Osteoblast (primary cell): ENCODE results near the gene RBM27. TPM values are rescaled to one million over a fixed set of nuclear protein-coding genes. Genes with fewer than 3 reads are reported as not detected.
"Not testable (repeated sequence)": the region's sequence is repeated elsewhere in the genome, so short reads cannot be mapped to it uniquely, and the experiment has no call there.

Experiments used
- DNase-seq: peaks from one replicate; pipeline ENCODE4 v3.0.0; 2011; ENCODE audit warnings: low spot score, mixed read lengths; ENCODE audit not compliant: insufficient read length; ENCODE audit errors: missing footprints
- H2AFZ ChIP-seq: 2 replicates; pipeline ENCODE4 v1.6.0; 2011; ENCODE audit warnings: mild to moderate bottlenecking, low read length
- H3K27ac ChIP-seq: 2 replicates; pipeline ENCODE4 v1.5.1; 2011; ENCODE audit warnings: mild to moderate bottlenecking, low read depth, low read length, moderate library complexity
- H3K27me3 ChIP-seq: 2 replicates; pipeline ENCODE4 v1.6.0; 2012; ENCODE audit warnings: mild to moderate bottlenecking, control low read depth, inconsistent platforms, low read length, moderate library complexity; ENCODE audit not compliant: insufficient read depth
- H3K36me3 ChIP-seq: 2 replicates; pipeline ENCODE4 v1.5.1; 2011; ENCODE audit warnings: mild to moderate bottlenecking, low read length, control low read depth, moderate library complexity; ENCODE audit not compliant: insufficient read depth
- H3K4me1 ChIP-seq: 2 replicates; pipeline ENCODE4 v1.5.1; 2011; ENCODE audit warnings: mild to moderate bottlenecking, low read length, control low read depth, moderate library complexity; ENCODE audit not compliant: insufficient read depth
- H3K4me2 ChIP-seq: 2 replicates; pipeline ENCODE4 v1.6.0; 2011; ENCODE audit warnings: mild to moderate bottlenecking, low read length; ENCODE audit not compliant: insufficient read depth
- H3K4me3 ChIP-seq: fragments of 200-600 bp; sonication (generic); 3 replicates; pipeline ENCODE4 v1.5.1; 2012; ENCODE audit warnings: mild to moderate bottlenecking, low read length, inconsistent platforms; ENCODE audit not compliant: insufficient read depth
- H3K79me2 ChIP-seq: 2 replicates; pipeline ENCODE4 v1.6.0; 2012; ENCODE audit warnings: mild to moderate bottlenecking, low read length, control low read depth, inconsistent platforms; ENCODE audit not compliant: insufficient read depth
- H3K9me3 ChIP-seq: 2 replicates; pipeline ENCODE4 v1.5.1; 2011; ENCODE audit warnings: low read depth, low read length, control low read depth
- H4K20me1 ChIP-seq: 2 replicates; pipeline ENCODE4 v1.6.0; 2012; ENCODE audit warnings: mild to moderate bottlenecking, low read length, control low read depth; ENCODE audit not compliant: insufficient read depth
- total RNA-seq: library from RNA; depleted of rRNA; stranded (reverse); fragments of >200 nt; gene quantifications from 2 replicates; pipeline ENCODE4 v1.2.3, GENCODE V29; 2012
- TF ChIP-seq, protein P1 (sequence below): IDR thresholded peaks from 2 replicates; pipeline ENCODE4 v1.5.1; 2011; ENCODE audit warnings: mild to moderate bottlenecking, low read depth, low read length, moderate library complexity; ENCODE audit errors: extremely low read depth

Gene RBM27
- total RNA-seq, 1 donor, result 22.1 TPM

- H3K4me3 ChIP-seq, result no peak overlapping the region
- H3K27ac ChIP-seq, result peak overlapping the region; percentile 48
- no peaks in the 10 kb centered on the region for H3K9me3 ChIP-seq
- DNase-seq, result peak; percentile 86
- no peak overlapping the region for H2AFZ ChIP-seq
- peaks cover 12% of the 10 kb centered on the region for H3K4me1 ChIP-seq
- no peaks in the 10 kb centered on the region for H3K79me2 ChIP-seq
- no peaks in the 10 kb centered on the region for H3K27me3 ChIP-seq
- TF ChIP-seq, protein P1, sequence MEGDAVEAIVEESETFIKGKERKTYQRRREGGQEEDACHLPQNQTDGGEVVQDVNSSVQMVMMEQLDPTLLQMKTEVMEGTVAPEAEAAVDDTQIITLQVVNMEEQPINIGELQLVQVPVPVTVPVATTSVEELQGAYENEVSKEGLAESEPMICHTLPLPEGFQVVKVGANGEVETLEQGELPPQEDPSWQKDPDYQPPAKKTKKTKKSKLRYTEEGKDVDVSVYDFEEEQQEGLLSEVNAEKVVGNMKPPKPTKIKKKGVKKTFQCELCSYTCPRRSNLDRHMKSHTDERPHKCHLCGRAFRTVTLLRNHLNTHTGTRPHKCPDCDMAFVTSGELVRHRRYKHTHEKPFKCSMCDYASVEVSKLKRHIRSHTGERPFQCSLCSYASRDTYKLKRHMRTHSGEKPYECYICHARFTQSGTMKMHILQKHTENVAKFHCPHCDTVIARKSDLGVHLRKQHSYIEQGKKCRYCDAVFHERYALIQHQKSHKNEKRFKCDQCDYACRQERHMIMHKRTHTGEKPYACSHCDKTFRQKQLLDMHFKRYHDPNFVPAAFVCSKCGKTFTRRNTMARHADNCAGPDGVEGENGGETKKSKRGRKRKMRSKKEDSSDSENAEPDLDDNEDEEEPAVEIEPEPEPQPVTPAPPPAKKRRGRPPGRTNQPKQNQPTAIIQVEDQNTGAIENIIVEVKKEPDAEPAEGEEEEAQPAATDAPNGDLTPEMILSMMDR, result no peak
- peak overlapping the region; percentile 12 for H3K4me2 ChIP-seq
- H4K20me1 ChIP-seq, result no peaks in the 10 kb centered on the region
- no peaks in the 10 kb centered on the region for H3K36me3 ChIP-seq
Measured at GRCh38 chr5:146188358-146188757, 15.0 kb upstream of the RBM27 start.

DNA sequence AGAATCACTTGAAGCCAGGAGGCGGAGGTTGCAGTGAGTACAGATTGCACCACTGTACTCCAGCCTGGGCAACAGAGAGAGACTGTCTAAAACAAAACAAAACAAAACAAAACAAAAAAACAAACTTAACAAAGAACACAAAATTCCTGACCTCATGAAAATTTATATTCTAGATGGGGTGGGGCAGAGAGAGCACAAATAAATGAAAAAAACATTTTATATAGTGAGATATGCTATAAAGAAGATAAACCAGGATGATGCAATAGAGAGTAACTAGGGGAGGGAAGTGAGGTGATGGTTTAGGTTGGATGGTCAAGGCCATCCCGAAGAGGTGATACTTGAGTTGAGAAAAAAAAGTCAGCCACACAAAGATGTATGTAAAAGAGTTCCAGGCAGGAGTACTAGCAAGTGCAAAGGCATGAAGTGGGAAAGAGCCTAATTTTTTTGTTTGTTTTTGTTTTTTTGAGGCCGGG is 10.8 kb upstream of the RBM27 start:
- Histone ChIP-seq H2AFZ (no peak overlapping the region), H3K27ac (no peak overlapping the region), H3K27me3 (no peaks in the 10 kb centered on the region), H3K4me3 (no peak overlapping the region), H3K4me2 (no peak overlapping the region), H4K20me1 (no peaks in the 10 kb centered on the region), H3K79me2 (no peaks in the 10 kb centered on the region), H3K36me3 (no peaks in the 10 kb centered on the region), H3K9me3 (no peaks in the 10 kb centered on the region), H3K4me1 (peaks cover 5% of the 10 kb centered on the region)
- TF ChIP-seq, protein P1, result no peak
- no peak for DNase-seq

DNA sequence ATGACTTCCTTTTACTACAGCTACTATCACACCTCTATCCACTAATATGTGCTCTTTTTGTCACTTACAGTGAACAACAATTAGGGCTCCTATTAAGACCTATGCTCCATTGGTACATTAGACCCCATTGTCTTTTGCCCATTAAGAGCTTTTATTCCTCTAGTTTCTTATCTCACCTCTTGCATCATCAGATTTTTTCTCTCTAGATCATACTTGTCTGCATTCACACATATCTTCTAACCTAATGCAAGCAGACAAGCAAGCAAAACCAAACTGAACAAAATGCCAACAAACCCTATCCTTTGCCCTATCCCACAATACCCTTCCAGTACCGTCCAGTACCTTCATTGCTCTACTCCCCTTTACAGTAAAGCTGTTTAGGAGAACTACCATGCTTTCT is 10.1 kb upstream of the RBM27 start:
- H3K27me3 ChIP-seq, result no peaks in the 10 kb centered on the region
- no peaks in the 10 kb centered on the region for H3K79me2 ChIP-seq
- H3K9me3 ChIP-seq, result no peaks in the 10 kb centered on the region
- H3K4me1 ChIP-seq, result peaks cover 5% of the 10 kb centered on the region
- no peak overlapping the region for H3K4me3 ChIP-seq
- H4K20me1 ChIP-seq, result no peaks in the 10 kb centered on the region
- DNase-seq, result no peak
- TF ChIP-seq, protein P1, result no peak
- no peaks in the 10 kb centered on the region for H3K36me3 ChIP-seq
- no peak overlapping the region for H3K4me2 ChIP-seq
- no peak overlapping the region for H2AFZ ChIP-seq
- H3K27ac ChIP-seq, result no peak overlapping the region

DNA sequence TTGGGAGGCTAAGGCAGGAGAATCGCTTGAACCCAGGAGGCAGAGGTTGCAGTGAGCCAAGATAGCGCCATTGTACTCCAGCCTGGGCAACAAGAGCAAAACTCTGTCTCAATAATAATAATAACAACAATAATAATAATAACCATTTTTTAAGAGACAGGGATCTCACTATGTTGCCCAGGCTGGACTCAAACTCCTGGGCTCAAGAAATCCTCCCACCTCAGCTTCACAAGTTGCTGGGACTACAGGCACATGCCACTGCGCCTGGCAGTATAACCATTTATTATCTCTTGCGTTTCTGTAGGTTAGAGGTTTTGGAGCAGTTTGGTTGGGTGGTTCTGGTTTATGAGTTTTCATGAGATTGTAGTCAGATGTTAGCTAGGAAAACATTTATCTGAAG is 8.4 kb upstream of the RBM27 start:
- not testable (repeated sequence) for H3K27me3 ChIP-seq, H3K27ac ChIP-seq, H3K4me1 ChIP-seq, H2AFZ ChIP-seq, H3K4me2 ChIP-seq, H3K9me3 ChIP-seq, H4K20me1 ChIP-seq, H3K36me3 ChIP-seq, DNase-seq, H3K79me2 ChIP-seq, H3K4me3 ChIP-seq
